Calu3 (cell line): ENCODE results near the gene MTHFD1. TPM values are rescaled to one million over a fixed set of nuclear protein-coding genes. Genes with fewer than 3 reads are reported as not detected.

Experiments
- BruUV-seq: library from RNA; stranded (reverse); fragments of 400-500 nt; replicated peaks from 2 replicates; lab custom pipeline; 2021; lab: Mats Ljungman, UMichigan
- CTCF ChIA-PET: fragments of 300-600 bp; sonication (Branson Sonifier 250); formaldehyde crosslinking; loops from one replicate; lab custom pipeline; 2022; ENCODE audit warnings: antibody characterized with exemption; lab: Charles Lee
- DNase-seq: peaks from one replicate; pipeline ENCODE4 v3.0.0; 2022
- H3K27ac Mint-ChIP-seq: one replicate; pipeline ENCODE4 v1.8.0; 2022; ENCODE audit warnings: mixed read lengths; ENCODE audit not compliant: unreplicated experiment
- H3K27me3 Mint-ChIP-seq: one replicate; pipeline ENCODE4 v1.8.0; 2022; ENCODE audit warnings: mixed read lengths; ENCODE audit not compliant: unreplicated experiment
- H3K36me3 Mint-ChIP-seq: one replicate; pipeline ENCODE4 v1.8.0; 2022; ENCODE audit warnings: mild to moderate bottlenecking, moderate library complexity, mixed read lengths; ENCODE audit not compliant: insufficient read depth, unreplicated experiment
- H3K4me1 Mint-ChIP-seq: one replicate; pipeline ENCODE4 v1.8.0; 2022; ENCODE audit warnings: mild to moderate bottlenecking, low read depth, mixed read lengths; ENCODE audit not compliant: unreplicated experiment
- H3K4me3 Mint-ChIP-seq: one replicate; pipeline ENCODE4 v1.8.0; 2022; ENCODE audit warnings: mild to moderate bottlenecking, low read depth, moderate library complexity, mixed read lengths; ENCODE audit not compliant: unreplicated experiment
- H3K9me3 Mint-ChIP-seq: one replicate; pipeline ENCODE4 v1.8.0; 2022; ENCODE audit warnings: low read depth, mixed read lengths; ENCODE audit not compliant: unreplicated experiment
- CTCF ChIP-seq: fragments of 200-600 bp; IDR thresholded peaks from one replicate; pipeline ENCODE4 v1.8.0; 2022; ENCODE audit warnings: antibody characterized with exemption; ENCODE audit not compliant: unreplicated experiment
- intact Hi-C: fragments of 100-400 bp; cut with micrococcal nuclease; formaldehyde crosslinking; loops from one replicate; pipeline ENCODE4 v1.10.0; 2022; ENCODE audit not compliant: unreplicated experiment
- total RNA-seq: library from RNA; stranded (reverse); gene quantifications from 2 replicates; pipeline ENCODE4 v1.2.3, GENCODE V29; 2022

Gene MTHFD1
- total RNA-seq, 1 experiment from 2014 or later = 164 TPM

GRCh38 chr14:64495252-64495651, 107.1 kb downstream of the MTHFD1 start:
- DNase-seq = no peak
- no peak overlapping the region for H3K4me3 Mint-ChIP-seq
- peaks cover 8% of the 10 kb centered on the region for H3K4me1 Mint-ChIP-seq
- no peaks in the 10 kb centered on the region for H3K9me3 Mint-ChIP-seq
- H3K27me3 Mint-ChIP-seq = no peaks in the 10 kb centered on the region
- CTCF ChIA-PET = no interaction called here
- no TSS peak for BruUV-seq
- peaks cover 6% of the 10 kb centered on the region for H3K36me3 Mint-ChIP-seq
- TF ChIP-seq CTCF = no peak
- H3K27ac Mint-ChIP-seq = no peak overlapping the region
- intact Hi-C loops = no loop called here

GRCh38 chr14:64496764-64497163, 108.6 kb downstream of the MTHFD1 start:
- no TSS peak for BruUV-seq
- peaks cover 9% of the 10 kb centered on the region for H3K4me1 Mint-ChIP-seq
- peaks cover 8% of the 10 kb centered on the region for H3K36me3 Mint-ChIP-seq
- H3K27ac Mint-ChIP-seq = no peak overlapping the region
- no peak for DNase-seq
- H3K4me3 Mint-ChIP-seq = no peak overlapping the region
- no peaks in the 10 kb centered on the region for H3K9me3 Mint-ChIP-seq
- intact Hi-C loops = no loop called here
- H3K27me3 Mint-ChIP-seq = no peaks in the 10 kb centered on the region
- no peak for TF ChIP-seq CTCF
- CTCF ChIA-PET = interaction anchor here (0.6 kb wide), 2 partner anchors 147 to 354 kb away, joined by 3 read pairs; no protein-coding TSS in a partner anchor

- peaks cover 40% of the 10 kb centered on the region for H3K36me3 Mint-ChIP-seq
- no peak overlapping the region for H3K27ac Mint-ChIP-seq
- peaks cover 9% of the 10 kb centered on the region for H3K4me1 Mint-ChIP-seq
- intact Hi-C loops = no loop called here
- no peak for TF ChIP-seq CTCF
- BruUV-seq = no TSS peak
- CTCF ChIA-PET = no interaction called here
- H3K4me3 Mint-ChIP-seq = no peak overlapping the region
- no peak for DNase-seq
- H3K9me3 Mint-ChIP-seq = no peaks in the 10 kb centered on the region
- no peaks in the 10 kb centered on the region for H3K27me3 Mint-ChIP-seq
These were observed 111.9 kb downstream of the MTHFD1 start for GRCh38 chr14:64500088-64500487.

- DNase-seq = peak; percentile 38
These were observed 113.4 kb downstream of the MTHFD1 start for GRCh38 chr14:64501411-64502171.

More at GRCh38 chr14:64501411-64502171, 113.4 kb downstream of the MTHFD1 start:
- H3K36me3 Mint-ChIP-seq = peaks cover 55% of the 10 kb centered on the region
- CTCF ChIA-PET = interaction anchor here (0.6 to 0.7 kb wide), 2 partner anchors 131 to 710 kb away, joined by 4 read pairs; no protein-coding TSS in a partner anchor
- H3K27me3 Mint-ChIP-seq = no peaks in the 10 kb centered on the region
- intact Hi-C loops = no loop called here
- H3K27ac Mint-ChIP-seq = peak overlapping the region; percentile 99
- peaks cover 9% of the 10 kb centered on the region for H3K4me1 Mint-ChIP-seq
- BruUV-seq = no TSS peak
- no peaks in the 10 kb centered on the region for H3K9me3 Mint-ChIP-seq
- TF ChIP-seq CTCF = no peak
- peak overlapping the region; percentile 82 for H3K4me3 Mint-ChIP-seq
